PC-9 (cell line): Measurements from ENCODE around the gene SPECC1L. TPM values are rescaled to one million over a fixed set of nuclear protein-coding genes. Genes with fewer than 3 reads are reported as not detected.

Experiments used
- BruUV-seq: library from RNA; stranded (reverse); fragments of 400-500 nt; replicated peaks from 2 replicates; lab custom pipeline; 2021; lab: Mats Ljungman, UMichigan
- CTCF ChIA-PET: fragments of 300-600 bp; sonication (Branson Sonifier 250); formaldehyde crosslinking; loops from one replicate; lab custom pipeline; 2022; ENCODE audit warnings: antibody characterized with exemption; lab: Charles Lee
- POLR2A ChIA-PET: fragments of 300-600 bp; sonication (Branson Sonifier 250); formaldehyde crosslinking; loops from one replicate; lab custom pipeline; 2022; ENCODE audit warnings: antibody characterized with exemption; ENCODE audit not compliant: unreplicated experiment; lab: Charles Lee
- DNase-seq, 2 experiments: peaks; one replicate each; pipeline versions ENCODE4 v3.0.0 to v3.0.0-alpha.2; 2015 to 2022; ENCODE audit warnings: mixed read lengths in 1 of 2
- H2AFZ ChIP-seq: fragments of 200-600 bp; sonication (generic); 2 replicates; pipeline ENCODE4 v1.8.1; 2017; ENCODE audit warnings: antibody characterized with exemption
- H3F3A ChIP-seq: fragments of 200-600 bp; sonication (generic); 2 replicates; pipeline ENCODE4 v1.8.1; 2017; ENCODE audit warnings: antibody characterized with exemption, mild to moderate bottlenecking, low read depth; ENCODE audit not compliant: insufficient read depth
- H3K27ac ChIP-seq: fragments of 200-600 bp; sonication (generic); 2 replicates; pipeline ENCODE4 v1.6.1; 2016; ENCODE audit warnings: mixed run types
- H3K27me3 ChIP-seq: fragments of 200-600 bp; sonication (generic); 2 replicates; pipeline ENCODE4 v1.6.1; 2016; ENCODE audit warnings: low read depth, mixed run types; ENCODE audit not compliant: insufficient read depth
- H3K36me3 ChIP-seq: fragments of 200-600 bp; sonication (generic); 2 replicates; pipeline ENCODE4 v1.6.1; 2016; ENCODE audit warnings: low read depth, mixed run types
- H3K4me1 ChIP-seq: fragments of 200-600 bp; sonication (generic); replicated peaks from 2 replicates; pipeline ENCODE4 v1.6.1; 2016; ENCODE audit warnings: mixed run types; ENCODE audit not compliant: insufficient read depth
- H3K4me2 ChIP-seq: fragments of 200-600 bp; sonication (generic); 2 replicates; pipeline ENCODE4 v1.6.1; 2017; ENCODE audit warnings: mixed run types
- H3K4me3 ChIP-seq: fragments of 200-600 bp; sonication (generic); 2 replicates; pipeline ENCODE4 v1.6.1; 2016; ENCODE audit warnings: mixed run types
- H3K79me2 ChIP-seq: fragments of 200-600 bp; sonication (generic); 2 replicates; pipeline ENCODE4 v1.6.1; 2017; ENCODE audit warnings: low read depth, mixed run types
- H3K9me2 ChIP-seq: fragments of 200-600 bp; sonication (generic); 2 replicates; pipeline ENCODE4 v1.8.1; 2017; ENCODE audit warnings: mild to moderate bottlenecking; ENCODE audit not compliant: insufficient read depth
- H3K9me3 ChIP-seq: fragments of 200-600 bp; sonication (generic); 2 replicates; pipeline ENCODE4 v1.8.1; 2016; ENCODE audit warnings: low read depth; ENCODE audit not compliant: insufficient read depth
- H4K20me1 ChIP-seq: fragments of 200-600 bp; sonication (generic); 2 replicates; pipeline ENCODE4 v1.8.1; 2017; ENCODE audit not compliant: insufficient read depth
- EZH2 ChIP-seq: fragments of 200-600 bp; sonication (generic); IDR thresholded peaks from 2 replicates; pipeline ENCODE4 v1.8.0; 2017; ENCODE audit warnings: antibody characterized with exemption, low read depth
- intact Hi-C: fragments of 100-400 bp; cut with micrococcal nuclease; formaldehyde crosslinking; loops from one replicate; pipeline ENCODE4 v1.10.0; 2022; ENCODE audit not compliant: unreplicated experiment
- total RNA-seq: library from RNA; stranded (reverse); gene quantifications from 2 replicates; pipeline ENCODE4 v1.2.3, GENCODE V29; 2021
- TF ChIP-seq, protein P1 (sequence below): fragments of 200-600 bp; sonication (generic); conservative IDR thresholded peaks from 2 replicates; pipeline ENCODE4 v1.6.1; 2017; ENCODE audit warnings: mixed run types, antibody characterized with exemption, mild to moderate bottlenecking, moderate library complexity

Gene SPECC1L
- total RNA-seq, 1 experiment from 2014 or later, result 38.9 TPM

DNA sequence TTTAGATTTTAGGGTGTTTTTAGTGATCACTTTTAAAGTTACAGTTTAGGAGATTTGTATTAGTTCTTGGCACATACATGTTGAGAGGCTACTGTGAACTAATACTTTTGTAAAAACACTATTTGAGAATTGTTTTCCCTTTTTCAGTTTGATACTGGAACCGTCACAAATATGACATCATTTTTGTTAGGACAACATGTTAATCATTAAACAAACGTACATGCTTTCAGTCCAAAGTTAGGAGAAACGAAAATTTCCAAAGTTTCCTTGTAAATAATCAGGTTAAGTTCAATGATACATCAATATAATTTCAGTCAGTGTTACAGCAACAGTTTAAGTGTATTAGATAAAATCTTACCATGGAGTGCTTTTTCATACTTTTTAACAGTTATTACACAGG, 53.1 kb downstream of the SPECC1L start:
- H3K36me3 ChIP-seq, result peaks cover 25% of the 10 kb centered on the region
- no peaks in the 10 kb centered on the region for H3K9me3 ChIP-seq
- H3K9me2 ChIP-seq, result no peaks in the 10 kb centered on the region
- no peaks in the 10 kb centered on the region for H3K79me2 ChIP-seq
- H3K4me2 ChIP-seq, result no peak overlapping the region
- DNase-seq, result no peak
- ChIA-PET CTCF (no interaction called here), POLR2A (no interaction called here)
- no peak overlapping the region for H3K4me3 ChIP-seq
- intact Hi-C loops, result loop anchor here (10.0 kb wide), 1 partner anchor 201 kb away; no protein-coding TSS in a partner anchor
- H3K4me1 ChIP-seq, result no peaks in the 10 kb centered on the region
- no peaks in the 10 kb centered on the region; the same call in 1 of the 2 replicates for H4K20me1 ChIP-seq
- TF ChIP-seq EZH2, result no peak
- TF ChIP-seq, protein P1, sequence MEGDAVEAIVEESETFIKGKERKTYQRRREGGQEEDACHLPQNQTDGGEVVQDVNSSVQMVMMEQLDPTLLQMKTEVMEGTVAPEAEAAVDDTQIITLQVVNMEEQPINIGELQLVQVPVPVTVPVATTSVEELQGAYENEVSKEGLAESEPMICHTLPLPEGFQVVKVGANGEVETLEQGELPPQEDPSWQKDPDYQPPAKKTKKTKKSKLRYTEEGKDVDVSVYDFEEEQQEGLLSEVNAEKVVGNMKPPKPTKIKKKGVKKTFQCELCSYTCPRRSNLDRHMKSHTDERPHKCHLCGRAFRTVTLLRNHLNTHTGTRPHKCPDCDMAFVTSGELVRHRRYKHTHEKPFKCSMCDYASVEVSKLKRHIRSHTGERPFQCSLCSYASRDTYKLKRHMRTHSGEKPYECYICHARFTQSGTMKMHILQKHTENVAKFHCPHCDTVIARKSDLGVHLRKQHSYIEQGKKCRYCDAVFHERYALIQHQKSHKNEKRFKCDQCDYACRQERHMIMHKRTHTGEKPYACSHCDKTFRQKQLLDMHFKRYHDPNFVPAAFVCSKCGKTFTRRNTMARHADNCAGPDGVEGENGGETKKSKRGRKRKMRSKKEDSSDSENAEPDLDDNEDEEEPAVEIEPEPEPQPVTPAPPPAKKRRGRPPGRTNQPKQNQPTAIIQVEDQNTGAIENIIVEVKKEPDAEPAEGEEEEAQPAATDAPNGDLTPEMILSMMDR, result no peak
- no peak overlapping the region for H3K27ac ChIP-seq
- no TSS peak for BruUV-seq
- H2AFZ ChIP-seq, result no peak overlapping the region
- no peaks in the 10 kb centered on the region for H3K27me3 ChIP-seq
- H3F3A ChIP-seq, result peaks cover 21% of the 10 kb centered on the region; the same call in 1 of the 2 replicates

- H3K27ac ChIP-seq, result no peak overlapping the region
- H3F3A ChIP-seq, result peaks cover 26% of the 10 kb centered on the region; the same call in 1 of the 2 replicates
- H3K4me3 ChIP-seq, result no peak overlapping the region
- intact Hi-C loops, result loop anchor here (10.0 kb wide), 1 partner anchor 201 kb away; no protein-coding TSS in a partner anchor
- DNase-seq, result no peak
- H3K4me2 ChIP-seq, result no peak overlapping the region
- H3K9me2 ChIP-seq, result no peaks in the 10 kb centered on the region
- H3K27me3 ChIP-seq, result no peaks in the 10 kb centered on the region
- H4K20me1 ChIP-seq, result no peaks in the 10 kb centered on the region; the same call in 1 of the 2 replicates
- no TSS peak for BruUV-seq
- H2AFZ ChIP-seq, result no peak overlapping the region
- no peaks in the 10 kb centered on the region for H3K9me3 ChIP-seq
- H3K79me2 ChIP-seq, result no peaks in the 10 kb centered on the region
- H3K4me1 ChIP-seq, result no peaks in the 10 kb centered on the region
- POLR2A ChIA-PET, result no interaction called here
- CTCF ChIA-PET, result no interaction called here
- H3K36me3 ChIP-seq, result peaks cover 28% of the 10 kb centered on the region
- TF ChIP-seq, protein P1, result no peak
- no peak for TF ChIP-seq EZH2
Observed at GRCh38 chr22:24324137-24324536, 53.5 kb downstream of the SPECC1L start.

GRCh38 chr22:24325105-24325757, 54.6 kb downstream of the SPECC1L start:
- H3K4me1 ChIP-seq, result no peaks in the 10 kb centered on the region
- no peak overlapping the region for H3K27ac ChIP-seq
- no peaks in the 10 kb centered on the region for H3K79me2 ChIP-seq
- H3K4me2 ChIP-seq, result no peak overlapping the region
- peaks cover 32% of the 10 kb centered on the region for H3K36me3 ChIP-seq
- H2AFZ ChIP-seq, result no peak overlapping the region
- intact Hi-C loops, result loop anchor here (10.0 kb wide), 1 partner anchor 200 kb away; no protein-coding TSS in a partner anchor
- no peaks in the 10 kb centered on the region; the same call in 1 of the 2 replicates for H4K20me1 ChIP-seq
- peak in 1 of 2 experiments; percentile 68 for DNase-seq
- peaks cover 27% of the 10 kb centered on the region; the same call in 1 of the 2 replicates for H3F3A ChIP-seq
- H3K9me3 ChIP-seq, result no peaks in the 10 kb centered on the region
- no peaks in the 10 kb centered on the region for H3K9me2 ChIP-seq
- no peaks in the 10 kb centered on the region for H3K27me3 ChIP-seq
- H3K4me3 ChIP-seq, result no peak overlapping the region
- BruUV-seq, result no TSS peak
- ChIA-PET CTCF (no interaction called here), POLR2A (no interaction called here)
- TF ChIP-seq EZH2, result no peak
- TF ChIP-seq, protein P1, result peak; percentile 66
